Measurements from ENCODE around the gene TMEM255A. TPM values are rescaled to one million over a fixed set of nuclear protein-coding genes. Genes with fewer than 3 reads are reported as not detected.
A peak's percentile ranks its signal among the peaks of the same experiment; 100 is the strongest.

TMEM255A gene
- polyA plus RNA-seq, 1 donor (not counting 4 experiments of a cell fraction or from before 2014, with no cell fraction given), result 0.03 TPM

DNA sequence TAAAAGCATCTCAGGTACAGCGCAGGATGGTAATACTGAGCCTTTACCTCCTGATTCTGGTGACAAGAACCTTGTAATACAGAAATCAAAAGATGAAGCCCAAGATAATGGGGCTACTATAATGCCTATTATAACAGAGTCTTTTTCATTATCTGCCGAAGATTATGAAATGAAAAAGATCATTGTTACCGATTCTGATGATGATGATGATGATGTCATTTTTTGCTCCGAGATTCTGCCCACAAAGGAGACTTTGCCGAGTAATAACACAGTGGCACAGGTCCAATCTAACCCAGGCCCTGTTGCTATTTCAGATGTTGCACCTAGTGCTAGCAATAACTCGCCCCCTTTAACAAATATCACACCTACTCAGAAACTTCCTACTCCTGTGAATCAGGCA lies 57.5 kb downstream of the TMEM255A start:
- H3K36me3 ChIP-seq (ENCODE audit: control insufficient read depth in 2 of 2, extremely low read depth in 1 of 2, insufficient read depth in 2 of 2, low read length in 2 of 2), result peaks cover 0 to 1% of the 10 kb centered on the region in 2 experiments
- no peak overlapping the region for H3K27ac ChIP-seq (ENCODE audit: control insufficient read depth, insufficient read depth, low read length)
- H3K79me2 ChIP-seq (ENCODE audit: control insufficient read depth, insufficient read depth, low read length), result peaks cover 15% of the 10 kb centered on the region
- no peaks in the 10 kb centered on the region for H3K4me1 ChIP-seq (ENCODE audit: control insufficient read depth, extremely low read depth, insufficient read depth, low read length)
- H3K4me2 ChIP-seq (ENCODE audit: control insufficient read depth, extremely low read depth, insufficient read depth, low read depth, low read length), result no peak overlapping the region
- no peak for FAIRE-seq
- DNase-seq (ENCODE audit: low read depth, low spot score), result no peak
- H3K9ac ChIP-seq (ENCODE audit: control insufficient read depth, extremely low read depth, insufficient read depth, low read length), result no peak overlapping the region
- no peak overlapping the region for H2AFZ ChIP-seq (ENCODE audit: control insufficient read depth, low read length)
- no peaks in the 10 kb centered on the region for H3K9me1 ChIP-seq (ENCODE audit: control insufficient read depth, extremely low read depth, insufficient read depth, low read length)
- H3K4me3 ChIP-seq (ENCODE audit: control insufficient read depth in 2 of 3, extremely low read depth in 1 of 3, insufficient read depth in 2 of 3, low read depth in 1 of 3, low read length in 3 of 3), result no peak overlapping the region
- TF ChIP-seq, protein P1, sequence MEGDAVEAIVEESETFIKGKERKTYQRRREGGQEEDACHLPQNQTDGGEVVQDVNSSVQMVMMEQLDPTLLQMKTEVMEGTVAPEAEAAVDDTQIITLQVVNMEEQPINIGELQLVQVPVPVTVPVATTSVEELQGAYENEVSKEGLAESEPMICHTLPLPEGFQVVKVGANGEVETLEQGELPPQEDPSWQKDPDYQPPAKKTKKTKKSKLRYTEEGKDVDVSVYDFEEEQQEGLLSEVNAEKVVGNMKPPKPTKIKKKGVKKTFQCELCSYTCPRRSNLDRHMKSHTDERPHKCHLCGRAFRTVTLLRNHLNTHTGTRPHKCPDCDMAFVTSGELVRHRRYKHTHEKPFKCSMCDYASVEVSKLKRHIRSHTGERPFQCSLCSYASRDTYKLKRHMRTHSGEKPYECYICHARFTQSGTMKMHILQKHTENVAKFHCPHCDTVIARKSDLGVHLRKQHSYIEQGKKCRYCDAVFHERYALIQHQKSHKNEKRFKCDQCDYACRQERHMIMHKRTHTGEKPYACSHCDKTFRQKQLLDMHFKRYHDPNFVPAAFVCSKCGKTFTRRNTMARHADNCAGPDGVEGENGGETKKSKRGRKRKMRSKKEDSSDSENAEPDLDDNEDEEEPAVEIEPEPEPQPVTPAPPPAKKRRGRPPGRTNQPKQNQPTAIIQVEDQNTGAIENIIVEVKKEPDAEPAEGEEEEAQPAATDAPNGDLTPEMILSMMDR (optimal IDR thresholded peaks at IDR 0.05 in 1 of 3, IDR thresholded peaks at IDR 0.05 in 1 of 3, conservative IDR thresholded peaks at IDR 0.05 in 1 of 3; ENCODE audit: extremely low read depth in 1 of 3, insufficient read depth in 2 of 3, low read length in 3 of 3), result no peak
- no peak for TF ChIP-seq EZH2 (IDR thresholded peaks at IDR 0.05; ENCODE audit: low read length)
- no peaks in the 10 kb centered on the region for H3K27me3 ChIP-seq (ENCODE audit: control insufficient read depth, extremely low read depth, insufficient read depth, low read length)
- H3K9me3 ChIP-seq (ENCODE audit: control insufficient read depth, low read depth, low read length), result no peaks in the 10 kb centered on the region
- no peaks in the 10 kb centered on the region for H4K20me1 ChIP-seq (ENCODE audit: control insufficient read depth, extremely low read depth, insufficient read depth, low read length)
- dilution Hi-C loops (cut with MboI; ENCODE audit: extremely low pct_ligation_motif_present, low sequenced_read_pairs), result no loop called here

DNA sequence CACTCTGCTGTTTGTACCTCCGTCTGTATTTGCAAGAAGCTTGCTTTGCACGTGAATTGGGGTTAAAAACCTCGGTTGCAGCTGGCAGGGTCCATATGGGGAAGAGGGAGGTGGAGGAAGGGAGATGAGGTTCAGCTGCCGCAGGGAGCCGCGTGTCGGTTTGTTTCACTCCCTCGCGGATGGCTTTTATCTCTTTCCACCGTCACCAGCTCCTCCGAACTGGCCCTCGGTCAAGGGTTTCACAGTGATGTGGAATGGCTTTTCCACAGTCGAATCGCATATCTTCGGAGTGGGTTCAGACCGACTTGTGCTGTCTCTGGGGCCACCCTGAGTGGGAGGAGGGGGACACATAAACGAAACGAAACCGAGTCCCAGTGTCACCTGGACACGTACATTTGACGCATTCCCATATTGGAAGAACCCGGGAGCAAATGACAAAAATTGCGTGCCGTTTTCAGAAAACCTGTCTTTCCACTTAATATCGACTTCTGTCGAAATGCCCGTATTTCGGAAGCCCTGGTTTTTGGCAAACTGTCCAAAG lies 59.7 kb downstream of the TMEM255A start:
- Histone ChIP-seq H3K4me1 (ENCODE audit: control insufficient read depth, extremely low read depth, insufficient read depth, low read length) (no peaks in the 10 kb centered on the region), H3K9me3 (ENCODE audit: control insufficient read depth, low read depth, low read length) (no peaks in the 10 kb centered on the region), H4K20me1 (ENCODE audit: control insufficient read depth, extremely low read depth, insufficient read depth, low read length) (no peaks in the 10 kb centered on the region), H3K27ac (ENCODE audit: control insufficient read depth, insufficient read depth, low read length) (peak overlapping the region; percentile 60), H3K4me2 (ENCODE audit: control insufficient read depth, extremely low read depth, insufficient read depth, low read depth, low read length) (peak overlapping the region; percentile 80), H3K36me3 (ENCODE audit: control insufficient read depth in 2 of 2, extremely low read depth in 1 of 2, insufficient read depth in 2 of 2, low read length in 2 of 2) (peaks cover 0 to 1% of the 10 kb centered on the region in 2 experiments), H3K27me3 (ENCODE audit: control insufficient read depth, extremely low read depth, insufficient read depth, low read length) (no peaks in the 10 kb centered on the region), H3K9me1 (ENCODE audit: control insufficient read depth, extremely low read depth, insufficient read depth, low read length) (no peaks in the 10 kb centered on the region), H3K9ac (ENCODE audit: control insufficient read depth, extremely low read depth, insufficient read depth, low read length) (peak overlapping the region; percentile 83), H2AFZ (ENCODE audit: control insufficient read depth, low read length) (peak overlapping the region; percentile 52), H3K4me3 (ENCODE audit: control insufficient read depth in 2 of 3, extremely low read depth in 1 of 3, insufficient read depth in 2 of 3, low read depth in 1 of 3, low read length in 3 of 3) (peak overlapping the region; percentile 63 to 84 (median 74)), H3K79me2 (ENCODE audit: control insufficient read depth, insufficient read depth, low read length) (peaks cover 15% of the 10 kb centered on the region)
- FAIRE-seq (no peak), DNase-seq (ENCODE audit: low read depth, low spot score) (no peak)
- no peak for TF ChIP-seq EZH2 (IDR thresholded peaks at IDR 0.05; ENCODE audit: low read length)
- TF ChIP-seq, protein P1 (optimal IDR thresholded peaks at IDR 0.05 in 1 of 3, IDR thresholded peaks at IDR 0.05 in 1 of 3, conservative IDR thresholded peaks at IDR 0.05 in 1 of 3; ENCODE audit: extremely low read depth in 1 of 3, insufficient read depth in 2 of 3, low read length in 3 of 3), result no peak
- dilution Hi-C loops (cut with MboI; ENCODE audit: extremely low pct_ligation_motif_present, low sequenced_read_pairs), result no loop called here

Data from keratinocyte (primary cell).